Non-pigmented ciliary epithelial cell (primary cell): ENCODE measurements around the gene RGS17.
"Not testable (repeated sequence)": the region's sequence is repeated elsewhere in the genome, so short reads cannot be mapped to it uniquely, and the experiment has no call there.

Source experiments
- DNase-seq: peaks from one replicate; pipeline ENCODE4 v3.0.0-alpha.2; 2010; ENCODE audit warnings: low read depth

The RGS17 gene

GRCh38 chr6:152984513-152984872 is 146.6 kb downstream of the RGS17 start:
- DNase-seq = no peak

- peak; percentile 37 for DNase-seq
Observed at GRCh38 chr6:152983637-152984512, 147.2 kb downstream of the RGS17 start.

- peak; percentile 83 for DNase-seq
Observed at GRCh38 chr6:152982904-152983636, 148.0 kb downstream of the RGS17 start, which contains the start of gene FBXO5. Gene FBXO5 (minus strand): TSS chr6:152983041. CDS start chr6:152982959, 82 bp downstream.

- no peak for DNase-seq
Observed at GRCh38 chr6:152981989-152982903, 148.8 kb downstream of the RGS17 start.

GRCh38 chr6:152981219-152981618 is 149.9 kb downstream of the RGS17 start:
- DNase-seq = no peak

- no peak for DNase-seq
Observed at GRCh38 chr6:152980656-152981055, 150.4 kb downstream of the RGS17 start.

GRCh38 chr6:152979116-152979515 is 152.0 kb downstream of the RGS17 start:
- no peak for DNase-seq

- DNase-seq = no peak
Observed at GRCh38 chr6:152978058-152978457, 153.0 kb downstream of the RGS17 start.

GRCh38 chr6:152977556-152977955 is 153.5 kb downstream of the RGS17 start:
- no peak for DNase-seq

- no peak for DNase-seq
Observed at GRCh38 chr6:152976749-152977148, 154.3 kb downstream of the RGS17 start.

- no peak for DNase-seq
Observed at GRCh38 chr6:152975204-152975915, 155.7 kb downstream of the RGS17 start.

GRCh38 chr6:152973916-152974315 is 157.2 kb downstream of the RGS17 start:
- no peak for DNase-seq

GRCh38 chr6:152969688-152970418 is 161.2 kb downstream of the RGS17 start:
- DNase-seq = no peak

GRCh38 chr6:152966168-152966894 is 164.8 kb downstream of the RGS17 start:
- not testable (repeated sequence) for DNase-seq

GRCh38 chr6:152959333-152959732 is 171.7 kb downstream of the RGS17 start:
- no peak for DNase-seq

GRCh38 chr6:152957796-152958195 is 173.3 kb downstream of the RGS17 start:
- no peak for DNase-seq
